GM12872 (cell line): ENCODE data around the gene DEFB131B.

Source experiments
- CTCF ChIP-seq: IDR thresholded peaks from 3 replicates; pipeline ENCODE4 v1.5.1; 2011; ENCODE audit warnings: low read depth, mild to moderate bottlenecking, low read length, moderate library complexity; ENCODE audit not compliant: insufficient read depth

DEFB131B gene

DNA sequence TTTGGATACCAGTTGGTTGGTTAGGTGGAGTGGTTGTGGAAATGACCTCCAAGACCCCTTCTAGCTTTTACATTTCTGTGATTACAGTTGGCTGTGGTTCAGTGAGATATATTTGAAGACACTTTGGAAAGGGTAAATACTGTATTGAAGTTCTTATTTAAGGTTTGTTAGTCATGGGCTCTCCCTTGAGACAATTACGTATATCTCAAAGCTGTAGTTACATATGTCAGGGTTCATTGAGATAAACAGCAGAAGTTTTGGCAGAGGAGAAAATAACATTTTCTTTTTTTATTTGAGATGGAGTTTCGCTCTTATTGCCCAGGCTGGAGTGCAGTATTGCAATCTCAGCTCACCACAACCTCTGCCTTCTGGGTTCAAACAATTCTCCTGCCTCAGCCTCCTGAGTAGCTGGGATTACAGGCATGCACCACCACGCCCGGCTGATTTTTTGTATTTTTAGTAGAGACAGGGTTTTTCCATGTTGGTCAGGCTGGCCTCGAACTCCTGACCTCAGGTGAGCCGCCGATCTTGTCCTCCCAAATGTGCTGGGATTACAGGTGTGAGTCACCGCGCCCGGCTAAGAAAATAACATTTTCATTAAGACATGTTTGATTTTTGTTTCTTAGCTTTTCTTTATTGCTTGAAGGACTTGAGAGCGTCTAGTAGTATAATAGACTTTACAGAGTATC lies 52.4 kb downstream of the DEFB131B start:
- TF ChIP-seq CTCF = no peak

GRCh38 chr11:71931245-71931602 lies 53.0 kb downstream of the DEFB131B start:
- no peak for TF ChIP-seq CTCF

GRCh38 chr11:71933141-71933933 lies 55.1 kb downstream of the DEFB131B start:
- TF ChIP-seq CTCF = no peak
